ENCODE results near the gene KMT5C.
"Not testable (repeated sequence)": the region's sequence is repeated elsewhere in the genome, so short reads cannot be mapped to it uniquely, and the experiment has no call there.

KMT5C gene

DNA sequence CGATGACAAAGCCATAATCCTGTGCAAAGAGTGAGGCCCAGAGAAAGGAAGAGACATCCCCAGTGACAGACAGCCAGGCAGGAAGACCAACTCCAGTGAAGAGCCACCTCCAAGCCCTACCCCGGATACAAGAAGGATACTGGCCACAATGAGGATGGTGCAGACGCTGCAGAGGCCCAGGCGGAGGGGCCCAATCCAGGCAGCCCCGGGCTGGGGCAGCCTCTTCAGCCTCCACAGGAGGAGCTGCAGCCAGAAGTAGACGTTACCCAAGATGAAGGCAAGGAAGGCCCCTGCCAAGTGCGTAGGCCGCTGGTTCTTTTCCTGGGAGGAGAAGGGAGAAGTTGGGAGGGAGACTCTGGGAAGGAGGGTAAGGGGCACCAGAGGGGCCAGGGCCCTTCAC, 23.0 kb upstream of the KMT5C start:
- no peak for DNase-seq (ENCODE audit: low spot score)

DNA sequence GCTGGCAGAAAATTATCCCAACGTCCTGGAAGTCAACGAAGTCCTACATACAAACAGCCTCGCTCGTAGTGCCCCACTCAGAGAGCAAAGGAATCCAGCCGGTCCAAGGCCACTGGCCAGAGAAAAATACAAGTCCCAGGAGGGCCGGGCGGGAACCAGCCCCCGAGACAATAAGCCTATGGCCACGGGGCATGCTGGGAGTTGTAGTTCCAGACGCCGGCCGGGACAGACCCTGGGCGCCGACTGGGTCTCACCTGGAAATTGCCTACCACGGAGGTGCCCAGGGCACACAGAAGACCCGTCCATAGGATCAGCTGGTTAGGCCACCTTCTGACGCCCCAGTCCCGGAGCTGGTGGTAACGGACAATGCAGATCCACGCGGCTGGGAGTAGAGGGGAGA, 19.9 kb upstream of the KMT5C start:
- peak; percentile 78 for DNase-seq (ENCODE audit: low spot score)

DNA sequence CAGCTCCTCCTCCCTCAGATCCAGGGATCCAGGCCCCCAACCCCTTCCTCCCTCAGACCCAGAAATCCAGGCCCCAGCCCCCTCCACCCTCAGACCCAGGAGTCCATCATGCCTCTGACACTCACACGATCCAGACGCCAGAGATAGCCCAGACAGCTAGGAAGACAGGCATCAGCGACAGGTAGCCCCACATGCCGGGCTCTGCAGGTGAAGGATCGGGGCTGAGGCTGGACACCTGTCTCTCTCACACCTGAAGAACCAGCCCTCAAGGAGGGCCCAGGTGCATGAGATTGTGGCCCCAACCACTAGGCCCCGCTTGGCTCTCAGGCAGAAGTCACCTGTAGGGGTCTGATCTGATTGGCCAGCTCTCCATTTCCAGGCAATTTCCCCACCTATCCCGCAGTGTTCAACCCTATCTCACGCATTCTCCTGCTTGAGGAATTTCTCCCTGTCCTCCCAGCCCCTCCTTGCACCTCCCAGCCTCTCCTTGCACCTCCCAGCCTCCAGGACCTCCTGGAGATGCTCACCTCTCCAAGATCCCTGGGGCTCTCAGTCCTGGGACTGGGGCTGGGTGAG, 18.7 kb upstream of the KMT5C start:
- DNase-seq (ENCODE audit: low spot score), result no peak

DNA sequence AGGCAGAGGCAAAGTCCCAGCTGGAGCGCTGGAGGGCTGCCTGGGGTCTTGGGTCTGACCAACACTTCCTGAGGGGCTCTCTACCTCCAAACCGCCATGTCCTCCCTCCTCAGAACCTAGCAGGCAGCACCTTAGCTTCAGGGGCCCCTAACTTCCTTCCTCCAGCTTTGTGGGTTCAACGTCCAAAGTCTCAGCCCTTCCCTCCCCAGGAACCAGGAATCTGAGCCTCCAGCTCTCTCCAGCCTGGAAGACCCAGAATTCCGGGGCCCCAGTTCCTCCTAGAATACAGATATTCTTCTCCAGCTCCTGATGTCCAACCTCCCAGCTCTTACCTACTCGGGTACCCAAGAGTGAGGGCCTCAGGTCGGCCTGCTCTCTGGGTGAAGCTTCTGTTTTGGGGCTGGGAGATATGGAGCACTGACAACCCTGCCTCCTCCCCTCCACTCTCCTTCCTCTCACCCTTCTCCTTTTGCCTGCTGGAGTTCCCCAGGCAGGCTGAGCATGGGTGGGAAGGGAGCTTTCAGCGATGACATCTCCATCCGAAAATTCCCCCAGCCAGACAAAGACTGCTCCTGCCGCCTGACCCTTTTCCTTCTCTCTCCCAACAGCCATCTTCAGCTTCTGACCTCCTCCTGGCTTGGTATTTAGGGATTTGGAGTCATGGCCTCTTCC, 18.1 kb upstream of the KMT5C start:
- DNase-seq (ENCODE audit: low spot score), result no peak

DNA sequence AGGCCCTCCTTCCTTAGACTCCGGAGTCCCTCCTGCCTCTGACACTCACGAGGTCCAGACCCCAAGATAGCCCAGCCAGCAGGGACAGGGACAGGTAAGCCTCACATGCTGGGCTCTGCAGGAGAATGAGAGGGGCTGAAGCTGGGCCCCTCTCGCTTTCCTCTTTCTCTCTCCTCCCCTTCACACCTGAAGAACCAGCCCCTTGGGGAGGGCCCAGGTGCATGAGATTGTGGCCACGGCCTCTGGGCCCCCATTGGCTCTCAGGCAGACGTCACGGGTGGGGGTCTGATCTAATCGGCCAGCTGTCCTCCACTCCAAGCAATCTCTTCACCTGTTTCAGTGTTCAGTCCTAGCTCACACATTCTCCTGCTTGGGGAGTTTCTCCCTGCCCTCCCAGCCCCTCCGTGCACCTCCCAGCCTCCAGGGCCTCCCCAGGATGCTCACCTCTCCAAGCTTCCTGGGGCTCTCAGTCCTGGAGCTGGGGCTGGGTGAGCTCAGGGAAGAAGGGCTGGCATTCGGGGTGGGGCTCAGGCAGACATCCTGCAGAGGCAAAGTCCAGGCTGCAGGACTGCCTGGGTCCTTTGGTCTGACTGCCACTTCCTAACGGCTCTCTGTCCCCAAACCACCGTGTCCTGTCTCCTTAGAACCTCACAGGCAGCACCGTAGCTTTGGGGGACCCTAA, 17.3 kb upstream of the KMT5C start:
- no peak for DNase-seq (ENCODE audit: low spot score)

DNA sequence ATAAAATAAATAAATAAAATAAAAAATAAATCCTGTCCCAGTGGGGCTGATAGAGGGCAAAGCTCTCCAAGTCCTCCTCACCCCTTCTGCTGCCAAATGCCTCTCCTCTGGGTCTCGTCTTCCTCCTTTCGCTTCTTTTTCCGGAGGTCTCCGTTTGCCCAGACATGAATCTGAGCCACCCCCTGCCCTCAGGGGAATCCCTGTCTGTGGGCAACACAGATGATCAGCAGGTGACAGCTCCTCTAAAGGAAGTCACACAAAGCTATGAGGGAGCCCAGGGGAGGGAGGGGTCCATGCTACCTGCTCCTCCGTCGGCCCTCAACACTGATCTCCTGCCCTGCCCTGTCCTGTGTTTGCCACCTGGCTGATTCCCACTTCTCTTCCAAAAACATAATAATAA, 15.0 kb upstream of the KMT5C start:
- DNase-seq (ENCODE audit: low spot score), result no peak

DNA sequence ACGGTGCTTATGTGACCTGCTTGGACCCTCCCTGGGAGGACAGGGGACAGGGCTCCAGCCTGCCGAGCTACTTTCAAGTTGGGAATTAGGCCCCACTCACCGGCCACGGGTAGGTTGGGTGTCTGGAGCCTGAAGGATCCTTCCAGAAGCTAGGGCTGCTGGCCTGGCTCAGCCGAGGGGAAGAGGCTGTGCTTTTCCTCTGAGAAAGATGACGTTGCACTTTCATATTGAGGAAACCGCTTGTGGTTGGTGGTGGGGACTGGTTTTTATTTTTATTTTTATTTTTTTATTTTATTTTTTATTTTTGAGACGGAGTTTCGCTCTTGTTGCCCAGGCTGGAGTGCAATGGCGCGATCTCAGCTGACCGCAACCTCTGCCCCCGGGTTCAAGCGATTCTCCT, 14.5 kb upstream of the KMT5C start, which contains the start of gene TMEM150B:
Gene TMEM150B (minus strand): TSS at position 170 of the 400 bp plus-strand sequence. CDS start 4,305 bp downstream, outside the sequence.
- DNase-seq (ENCODE audit: low spot score), result no peak

DNA sequence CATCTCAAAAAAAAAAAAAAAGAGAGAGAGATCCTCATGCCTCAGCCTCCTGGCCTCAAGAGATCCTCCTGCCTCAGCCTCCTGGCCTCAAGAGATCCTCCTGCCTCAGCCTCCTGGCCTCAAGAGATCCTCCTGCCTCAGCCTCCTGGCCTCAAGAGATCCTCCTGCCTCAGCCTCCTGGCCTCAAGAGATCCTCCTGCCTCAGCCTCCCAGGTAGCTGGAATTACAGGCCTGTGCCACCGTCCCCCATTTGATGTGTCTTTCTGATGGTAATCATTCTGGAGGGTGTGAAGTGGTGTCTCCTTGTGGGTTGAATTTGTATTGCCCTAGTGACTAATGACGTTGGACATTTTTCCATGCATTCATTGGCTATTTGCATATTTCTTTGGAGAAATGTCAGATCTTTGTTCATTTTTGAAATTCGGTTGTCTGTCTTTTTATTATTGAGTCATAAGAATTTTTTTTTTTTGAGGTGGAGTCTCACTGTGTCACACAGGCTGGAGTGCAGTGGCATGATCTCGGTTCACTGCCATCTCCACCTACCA, 10.8 kb upstream of the KMT5C start:
- DNase-seq (ENCODE audit: low spot score), result peak; percentile 55

DNA sequence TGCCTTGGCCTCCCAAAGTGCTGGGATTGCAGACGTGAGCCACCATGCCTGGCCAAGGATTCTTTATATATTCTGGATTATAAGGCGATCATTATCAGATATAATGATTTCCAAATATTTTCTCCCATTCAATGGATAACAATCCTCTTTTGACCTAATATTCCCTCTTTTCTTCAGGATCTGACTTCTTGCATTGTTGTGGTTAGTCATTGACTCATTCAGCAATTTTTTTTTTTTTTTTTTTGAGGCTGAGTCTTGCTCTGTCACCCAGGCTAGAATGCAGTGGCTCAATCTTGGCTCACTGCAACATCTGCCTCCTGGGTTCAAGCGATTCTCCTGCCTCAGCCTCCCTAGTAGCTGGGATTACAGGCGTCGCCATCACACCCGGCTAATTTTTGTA, 9.9 kb upstream of the KMT5C start:
- not testable (repeated sequence) for DNase-seq (ENCODE audit: low spot score)

DNA sequence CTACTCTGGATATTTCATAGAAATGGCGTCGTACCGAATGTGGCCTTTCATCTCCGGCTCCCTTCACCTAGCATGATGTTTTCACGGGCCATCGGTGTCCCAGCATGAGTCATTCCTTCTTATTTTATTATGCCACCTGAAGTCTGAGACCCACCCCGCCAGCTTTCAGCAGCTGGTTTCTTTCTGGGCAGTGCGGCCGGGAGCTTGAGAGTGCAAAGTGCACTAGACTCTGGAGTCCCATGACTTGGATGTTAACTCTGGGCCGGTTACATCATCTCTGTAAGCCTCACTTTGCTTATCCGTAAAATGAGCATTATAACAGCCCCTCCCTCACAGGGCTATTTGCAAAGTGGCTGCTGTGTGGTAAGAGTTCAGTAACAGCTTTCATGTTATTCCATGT, 5.8 kb upstream of the KMT5C start:
- DNase-seq (ENCODE audit: low spot score), result no peak

DNA sequence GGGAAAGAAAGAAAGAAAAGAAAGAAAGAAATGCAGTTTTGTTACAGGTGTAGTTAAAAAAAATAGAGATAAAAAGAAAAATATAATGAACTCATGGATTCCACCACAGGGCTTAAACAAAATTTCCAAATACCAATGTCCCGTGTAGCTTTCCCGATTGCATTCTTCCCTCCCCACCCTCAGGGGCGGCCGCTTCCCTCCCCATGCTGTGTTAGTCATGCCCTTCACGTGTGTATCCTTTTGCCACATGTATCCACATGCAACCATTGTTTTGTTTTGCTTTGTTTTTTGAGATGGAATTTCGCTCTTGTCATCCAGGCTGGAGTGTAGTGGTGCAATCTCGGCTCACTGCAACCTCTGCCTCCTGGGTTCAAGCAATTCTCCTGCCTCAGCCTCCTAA, 3.6 kb upstream of the KMT5C start:
- no peak for DNase-seq (ENCODE audit: low spot score)

DNA sequence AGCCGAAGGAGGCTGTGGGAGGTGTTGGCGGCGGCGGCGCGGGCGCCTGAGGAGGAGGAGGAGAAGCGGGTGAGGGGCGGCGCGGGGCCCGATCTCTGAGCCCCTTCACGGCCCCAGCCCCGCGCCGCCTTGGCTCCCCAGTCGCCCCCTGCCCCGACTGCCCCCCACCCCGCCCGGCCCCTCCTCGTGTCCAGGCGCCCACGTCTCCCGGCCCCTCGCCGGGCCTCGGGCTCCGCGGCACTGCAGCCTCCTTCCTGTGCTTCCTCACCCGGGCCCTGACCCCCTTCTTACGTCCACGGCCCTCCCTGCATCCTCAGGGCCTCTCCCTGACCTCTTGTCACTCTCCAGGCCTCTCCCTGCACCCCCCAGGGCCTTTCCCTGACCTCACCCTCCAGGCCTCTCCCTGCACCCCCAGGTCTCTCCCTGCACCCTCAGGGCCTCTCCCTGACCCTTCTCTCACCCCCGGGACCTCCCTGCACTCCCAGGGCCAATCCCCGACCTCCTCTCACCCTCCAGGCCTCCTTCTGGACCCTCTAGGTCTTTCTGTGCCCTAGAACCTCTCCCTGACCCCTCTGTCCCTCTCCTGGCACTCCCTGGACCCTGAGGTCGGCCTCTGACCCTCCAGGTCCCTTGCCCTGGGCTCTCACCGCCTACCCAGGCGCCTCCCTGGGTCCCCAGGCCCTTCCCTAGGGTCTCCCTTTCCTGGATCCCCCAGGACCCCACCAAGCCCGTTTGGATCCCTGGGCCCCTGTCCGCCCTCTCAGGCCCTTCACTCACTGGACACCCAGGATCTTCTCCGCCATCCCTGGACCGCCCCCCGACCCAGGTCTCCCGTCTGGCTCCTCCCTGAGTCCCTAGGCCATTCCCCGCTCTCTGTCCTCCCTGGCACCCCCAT, 460 bp downstream of the KMT5C start:
- DNase-seq (ENCODE audit: low spot score), result no peak

DNA sequence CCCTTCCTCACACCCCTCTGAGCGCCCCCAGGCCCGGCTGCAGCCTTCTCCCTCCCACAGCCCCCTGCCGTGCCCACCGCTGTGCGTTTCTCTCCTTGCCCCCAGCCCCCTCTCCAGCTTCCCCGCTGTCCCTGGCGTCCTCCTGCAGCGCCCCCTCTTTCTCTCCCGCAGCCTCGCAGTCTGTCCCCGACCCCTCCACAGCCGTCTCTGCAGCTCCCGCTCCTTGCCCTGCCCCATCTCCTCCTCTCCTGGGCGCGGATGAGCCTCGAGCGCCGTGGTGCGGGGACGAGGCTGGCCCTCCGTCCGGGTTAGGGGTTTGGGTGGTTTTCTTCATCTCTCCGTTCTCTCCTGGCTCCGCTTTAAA, 1.1 kb downstream of the KMT5C start:
- DNase-seq (ENCODE audit: low spot score), result no peak

DNA sequence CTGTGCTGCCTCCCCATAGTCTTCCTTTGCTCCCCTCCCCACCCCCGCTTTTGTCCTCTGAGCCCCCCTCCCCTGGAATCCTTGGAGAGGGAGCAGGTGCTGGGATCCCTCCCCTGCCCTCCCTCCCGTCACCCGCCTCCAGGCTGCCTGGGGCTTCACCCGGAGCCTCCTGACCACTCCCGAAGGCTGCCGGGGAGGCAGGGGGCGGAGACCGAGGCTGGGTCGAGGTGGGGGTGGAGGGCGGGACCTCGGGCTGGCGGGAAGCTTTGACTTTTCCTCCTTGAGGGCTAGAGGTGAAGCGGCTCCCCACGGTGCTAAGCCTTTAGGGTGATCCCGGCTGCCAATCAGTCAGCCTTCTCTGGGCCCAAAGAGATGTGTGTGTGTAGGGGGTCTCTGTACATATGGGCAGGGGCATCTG, 1.5 kb downstream of the KMT5C start:
- DNase-seq (ENCODE audit: low spot score), result peak; percentile 93

DNA sequence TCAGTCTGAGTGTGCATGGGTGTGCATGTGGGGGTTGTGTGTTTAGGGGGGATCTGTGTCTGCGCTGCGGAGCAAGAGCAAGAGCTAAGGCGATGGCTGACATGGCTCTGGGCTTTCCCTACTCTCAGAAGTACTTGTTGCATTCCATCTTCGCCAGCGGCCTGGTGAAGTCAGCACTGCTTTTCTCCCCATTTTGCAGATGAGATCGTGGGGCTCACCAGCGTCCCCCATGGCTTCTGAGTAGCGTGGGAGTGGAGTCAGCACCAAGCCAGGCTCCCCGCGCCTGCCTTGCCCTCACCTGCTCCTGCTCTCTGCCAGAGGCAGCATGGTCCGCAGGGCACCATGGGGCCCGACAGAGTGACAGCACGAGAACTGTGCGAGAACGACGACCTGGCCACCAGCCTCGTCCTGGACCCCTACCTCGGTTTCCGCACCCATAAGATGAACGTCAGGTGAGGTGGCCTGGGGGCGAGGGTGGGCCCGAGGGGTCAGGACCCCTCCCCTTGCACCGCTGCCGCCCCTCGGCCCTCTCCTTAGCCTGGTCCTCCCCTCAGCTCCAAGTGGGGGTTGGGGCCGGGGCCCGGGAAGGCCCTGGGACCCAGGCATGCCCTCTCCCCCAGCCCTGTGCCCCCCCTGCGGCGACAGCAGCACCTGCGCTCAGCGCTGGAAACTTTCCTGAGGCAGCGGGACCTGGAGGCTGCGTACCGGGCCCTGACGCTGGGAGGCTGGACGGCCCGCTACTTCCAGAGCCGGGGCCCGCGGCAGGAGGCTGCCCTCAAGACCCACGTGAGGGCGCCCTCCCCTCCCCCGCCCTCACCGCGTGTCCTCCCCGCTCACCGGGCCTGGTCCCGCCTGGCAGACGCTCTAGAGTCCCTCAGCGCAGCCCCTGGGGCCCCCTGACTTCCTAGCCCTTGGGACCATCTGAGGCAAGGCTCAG, 2.2 kb downstream of the KMT5C start:
- DNase-seq (ENCODE audit: low spot score), result no peak

DNA sequence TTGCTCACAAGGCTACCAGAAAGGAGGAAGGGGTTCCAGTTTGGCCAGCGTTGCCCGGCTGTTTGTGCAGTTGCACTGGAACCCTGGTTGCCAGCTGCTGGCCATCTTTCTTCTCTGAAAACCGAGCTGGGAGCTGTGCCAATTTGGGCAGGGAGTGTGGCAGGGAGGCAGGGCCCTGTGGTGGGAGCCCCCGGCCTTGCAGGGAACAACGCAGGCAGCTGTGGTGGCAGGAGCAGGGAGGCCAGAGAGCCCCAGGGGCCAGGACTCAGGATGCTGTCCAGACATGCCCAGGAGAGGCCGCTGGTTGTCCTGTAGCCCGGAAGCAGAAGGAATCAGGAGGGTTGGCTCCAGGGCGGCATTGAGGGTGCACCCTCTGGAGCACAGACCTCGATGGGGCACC, 4.8 kb downstream of the KMT5C start:
- DNase-seq (ENCODE audit: low spot score), result no peak

DNA sequence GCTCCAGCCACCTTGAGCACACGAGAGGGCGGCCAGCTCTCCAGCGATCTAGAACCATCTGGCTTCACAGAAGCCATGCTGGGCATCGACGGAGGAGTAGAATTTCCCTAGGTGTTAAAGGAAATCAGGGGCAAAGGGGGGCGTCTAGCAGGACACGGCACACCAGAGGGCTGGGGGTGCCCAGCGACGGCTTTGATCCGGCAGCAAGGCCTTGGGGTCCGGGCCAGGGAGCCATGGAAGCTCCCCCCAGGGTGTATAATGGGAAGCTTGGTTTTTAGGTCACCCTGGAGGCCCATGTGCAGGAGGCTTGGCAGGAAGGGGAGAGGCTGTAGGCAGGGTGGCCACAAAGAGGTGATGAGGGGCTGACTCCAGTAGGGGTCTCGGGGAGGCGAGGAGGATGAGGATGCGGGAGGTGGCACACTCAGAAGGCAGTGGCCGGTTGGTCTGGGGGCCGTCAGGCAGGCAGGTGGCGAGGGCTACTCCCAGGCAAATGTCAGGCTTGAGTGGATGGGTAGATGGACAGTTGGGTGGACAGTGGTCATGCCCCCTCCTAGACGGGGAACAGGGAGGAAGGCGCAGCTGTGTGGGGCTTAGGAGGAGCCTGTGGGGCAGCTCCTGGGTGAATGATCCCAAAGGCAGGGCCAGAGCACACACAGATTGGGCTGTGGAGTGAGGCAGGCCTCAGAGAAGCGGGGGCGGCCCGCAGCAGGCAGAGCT, 5.6 kb downstream of the KMT5C start:
- DNase-seq (ENCODE audit: low spot score), result no peak

DNA sequence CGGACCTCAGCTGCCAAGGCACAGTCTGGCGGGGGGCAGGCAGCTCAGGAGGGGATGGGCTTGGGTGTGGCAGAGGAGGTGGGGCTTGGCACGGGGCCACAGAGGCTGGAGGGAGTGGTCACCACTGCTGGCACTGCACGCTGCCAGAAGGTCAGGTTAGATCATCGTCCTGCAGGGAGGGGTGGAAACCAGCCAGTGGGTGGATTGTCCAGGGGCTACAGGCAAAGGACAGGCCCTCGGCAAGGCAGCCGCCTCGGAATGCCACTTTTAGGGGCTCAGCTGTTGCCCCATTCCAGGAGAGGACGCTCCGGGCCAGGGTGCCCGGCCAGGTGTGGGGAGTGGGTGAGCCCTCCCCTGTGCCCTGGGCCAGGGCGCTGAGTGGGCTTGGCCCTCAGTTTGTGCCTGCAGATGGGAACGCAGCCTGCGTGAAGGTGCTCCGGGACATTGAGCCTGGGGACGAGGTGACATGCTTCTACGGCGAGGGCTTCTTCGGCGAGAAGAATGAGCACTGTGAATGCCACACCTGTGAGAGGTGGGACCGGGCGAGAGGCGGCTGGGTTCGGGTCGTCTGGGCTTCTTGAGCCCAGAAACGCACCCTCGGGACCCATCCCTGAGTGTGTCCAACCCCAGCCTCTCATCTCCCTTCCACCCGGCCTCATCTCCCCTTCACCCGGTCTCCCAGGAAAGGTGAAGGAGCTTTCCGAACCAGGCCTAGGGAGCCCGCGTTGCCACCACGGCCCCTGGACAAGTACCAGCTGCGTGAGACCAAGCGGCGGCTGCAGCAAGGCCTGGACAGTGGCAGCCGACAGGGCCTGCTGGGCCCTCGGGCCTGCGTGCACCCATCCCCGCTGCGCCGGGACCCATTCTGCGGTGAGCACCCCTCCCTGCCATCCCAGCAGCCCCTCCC, 6.4 kb downstream of the KMT5C start:
- no peak for DNase-seq (ENCODE audit: low spot score)

DNA sequence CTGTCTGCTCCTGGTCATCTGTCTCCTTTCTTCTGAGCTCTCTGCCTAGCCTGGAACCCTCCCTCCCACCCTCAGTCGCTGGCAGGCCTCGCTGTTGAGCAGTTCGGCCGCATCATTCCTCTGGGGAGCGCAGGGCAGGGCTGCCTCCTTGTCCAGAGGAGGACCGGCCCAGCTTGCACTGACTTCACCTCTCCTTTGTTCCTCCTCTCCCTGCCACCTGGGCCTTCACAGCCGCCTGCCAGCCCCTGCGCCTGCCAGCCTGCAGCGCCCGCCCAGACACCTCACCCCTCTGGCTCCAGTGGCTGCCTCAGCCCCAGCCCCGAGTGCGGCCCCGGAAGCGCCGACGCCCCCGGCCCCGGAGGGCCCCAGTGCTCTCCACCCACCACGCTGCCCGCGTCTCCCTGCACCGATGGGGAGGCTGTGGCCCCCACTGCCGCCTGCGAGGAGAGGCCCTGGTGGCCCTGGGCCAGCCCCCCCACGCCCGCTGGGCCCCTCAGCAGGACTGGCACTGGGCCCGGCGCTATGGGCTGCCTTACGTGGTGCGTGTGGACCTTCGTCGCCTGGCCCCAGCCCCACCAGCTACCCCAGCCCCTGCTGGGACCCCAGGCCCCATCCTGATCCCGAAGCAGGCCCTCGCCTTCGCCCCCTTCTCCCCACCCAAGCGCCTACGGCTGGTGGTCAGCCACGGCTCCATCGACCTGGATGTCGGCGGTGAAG, 7.2 kb downstream of the KMT5C start:
- no peak for DNase-seq (ENCODE audit: low spot score)

Data from AG08396 (cell line).